ENCODE results near the gene HOXC5.
A peak's percentile ranks its signal among the peaks of the same experiment; 100 is the strongest.

HOXC5 gene

DNA sequence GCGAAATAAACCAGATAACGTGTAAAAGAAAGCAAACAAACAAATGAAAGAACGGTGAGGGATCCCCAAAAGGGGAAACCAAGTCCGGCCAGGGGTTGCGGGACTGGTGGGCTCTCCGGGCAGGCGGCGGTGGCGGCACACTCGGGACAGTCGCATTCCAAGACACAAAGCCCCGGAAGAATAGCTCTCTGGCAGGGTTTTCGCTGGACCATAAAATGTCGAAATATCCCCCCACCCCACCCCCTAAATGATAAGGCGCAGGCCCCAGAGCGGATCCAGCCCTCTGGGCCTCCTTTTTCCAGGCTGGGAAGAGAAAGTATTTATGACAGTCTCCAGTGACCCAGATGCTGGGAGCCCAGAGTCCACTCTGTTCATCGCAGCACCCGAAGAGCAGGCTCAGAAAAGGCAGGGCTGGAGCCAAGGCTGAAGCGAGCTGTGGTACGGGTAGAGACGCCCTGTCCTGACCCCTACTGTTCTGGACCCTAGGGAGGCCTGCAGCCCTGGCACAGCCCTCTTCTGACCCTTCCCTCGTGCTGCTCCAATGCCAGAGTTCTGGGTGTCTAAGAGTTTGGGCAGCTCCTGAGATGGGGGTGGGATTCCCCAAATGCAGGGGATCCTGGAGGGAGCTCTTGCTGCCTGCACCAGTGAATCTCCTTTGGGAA, 26.2 kb upstream of the HOXC5 start:
- no peak for DNase-seq (ENCODE audit: low spot score)

DNA sequence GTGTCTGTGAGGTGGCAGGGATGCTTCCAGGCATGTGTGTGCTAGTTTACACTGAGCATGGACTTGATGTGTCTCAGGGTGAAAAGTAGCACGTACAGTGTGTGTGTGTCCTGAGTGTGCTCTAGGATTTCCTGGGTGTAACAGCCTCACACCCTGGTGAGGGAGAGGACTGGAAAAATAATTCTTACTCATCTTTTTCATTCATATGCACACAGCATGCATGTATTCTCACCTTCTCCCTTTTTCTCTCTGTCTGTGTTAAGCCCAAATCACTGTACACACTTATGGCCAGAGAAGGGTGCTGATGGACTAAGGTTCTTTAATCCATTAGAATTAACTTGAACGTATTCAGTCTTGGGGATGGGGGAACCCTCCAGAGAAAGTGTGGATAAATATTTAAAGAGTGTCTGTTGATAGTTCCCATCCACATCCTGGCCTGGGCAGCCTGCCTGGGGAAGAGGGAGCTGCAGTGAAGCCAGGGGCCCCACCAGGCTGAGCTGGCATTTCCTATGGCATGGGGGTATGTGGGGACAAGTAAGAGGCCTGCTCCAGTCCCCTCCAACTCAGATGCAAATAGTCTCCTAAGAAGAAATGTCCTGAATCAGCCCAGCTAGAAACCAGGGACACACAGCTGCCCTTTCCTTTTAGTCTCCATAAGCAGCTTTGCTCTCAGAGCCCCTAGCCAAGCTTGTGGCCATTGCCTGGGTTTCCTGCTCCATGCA, 25.2 kb upstream of the HOXC5 start:
- no peak for DNase-seq (ENCODE audit: low spot score)

GRCh38 chr12:54008260-54008552, 24.6 kb upstream of the HOXC5 start:
- DNase-seq (ENCODE audit: low spot score), result no peak

DNA sequence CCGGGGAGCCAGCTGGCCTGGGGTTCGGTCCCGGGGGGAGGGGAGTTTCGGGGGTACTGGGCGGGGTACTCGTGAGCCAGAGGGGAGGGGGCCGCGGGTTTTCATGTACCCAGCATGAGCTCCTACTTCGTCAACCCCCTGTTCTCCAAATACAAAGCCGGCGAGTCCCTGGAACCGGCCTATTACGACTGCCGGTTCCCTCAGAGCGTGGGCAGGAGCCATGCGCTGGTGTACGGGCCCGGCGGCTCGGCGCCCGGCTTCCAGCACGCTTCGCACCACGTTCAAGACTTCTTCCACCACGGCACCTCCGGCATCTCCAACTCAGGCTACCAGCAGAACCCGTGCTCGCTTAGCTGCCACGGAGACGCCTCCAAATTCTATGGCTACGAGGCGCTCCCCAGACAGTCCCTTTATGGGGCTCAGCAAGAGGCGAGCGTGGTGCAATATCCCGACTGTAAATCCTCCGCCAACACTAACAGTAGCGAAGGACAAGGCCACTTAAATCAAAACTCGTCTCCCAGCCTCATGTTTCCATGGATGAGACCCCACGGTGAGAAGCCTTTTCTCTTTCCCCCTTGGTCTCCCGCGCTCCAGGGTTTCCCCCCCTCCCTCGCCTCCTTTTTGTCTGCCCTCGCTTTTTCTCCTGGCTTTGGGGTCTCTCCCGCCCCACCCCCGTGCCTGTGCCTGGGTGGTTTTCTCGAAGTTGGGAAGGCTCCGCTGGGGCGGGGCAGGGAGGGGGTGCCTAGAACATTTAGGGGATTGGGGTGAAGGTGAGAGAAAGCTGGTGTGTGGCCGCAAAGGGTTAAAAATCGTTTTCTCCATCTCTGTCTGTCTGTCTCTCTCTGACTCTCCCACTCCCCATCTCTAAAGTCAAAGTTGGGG, 23.4 kb upstream of the HOXC5 start:
- no peak for DNase-seq (ENCODE audit: low spot score)

GRCh38 chr12:54010053-54010971, 22.5 kb upstream of the HOXC5 start:
- DNase-seq (ENCODE audit: low spot score), result no peak

DNA sequence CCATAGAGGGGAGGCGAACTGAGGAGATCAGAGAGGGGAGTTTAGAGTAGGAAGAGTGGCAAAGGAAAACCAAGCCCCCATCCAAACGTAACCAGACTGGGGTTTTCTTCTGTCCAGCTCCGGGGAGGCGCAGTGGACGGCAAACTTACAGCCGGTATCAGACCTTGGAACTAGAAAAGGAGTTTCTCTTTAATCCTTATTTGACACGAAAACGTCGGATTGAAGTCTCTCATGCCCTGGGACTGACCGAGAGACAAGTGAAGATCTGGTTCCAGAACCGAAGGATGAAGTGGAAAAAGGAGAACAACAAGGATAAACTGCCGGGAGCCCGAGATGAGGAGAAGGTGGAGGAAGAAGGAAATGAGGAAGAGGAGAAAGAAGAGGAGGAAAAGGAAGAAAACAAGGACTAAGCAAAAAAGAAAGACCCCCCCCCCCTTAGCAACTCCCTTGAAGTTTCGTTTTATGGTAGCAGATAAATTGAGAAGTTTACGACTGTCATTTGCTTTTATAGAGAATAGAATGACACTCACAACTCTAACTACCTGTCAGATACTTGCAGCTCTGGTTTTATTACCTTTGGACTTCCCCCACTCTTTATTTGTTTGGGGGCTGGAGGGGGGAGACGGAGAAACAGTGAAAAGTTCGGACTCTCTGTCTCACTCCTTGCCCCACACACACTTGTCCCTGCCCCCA, 21.7 kb upstream of the HOXC5 start:
- no peak for DNase-seq (ENCODE audit: low spot score)

GRCh38 chr12:54011665-54012532, 21.0 kb upstream of the HOXC5 start:
- DNase-seq (ENCODE audit: low spot score), result no peak

DNA sequence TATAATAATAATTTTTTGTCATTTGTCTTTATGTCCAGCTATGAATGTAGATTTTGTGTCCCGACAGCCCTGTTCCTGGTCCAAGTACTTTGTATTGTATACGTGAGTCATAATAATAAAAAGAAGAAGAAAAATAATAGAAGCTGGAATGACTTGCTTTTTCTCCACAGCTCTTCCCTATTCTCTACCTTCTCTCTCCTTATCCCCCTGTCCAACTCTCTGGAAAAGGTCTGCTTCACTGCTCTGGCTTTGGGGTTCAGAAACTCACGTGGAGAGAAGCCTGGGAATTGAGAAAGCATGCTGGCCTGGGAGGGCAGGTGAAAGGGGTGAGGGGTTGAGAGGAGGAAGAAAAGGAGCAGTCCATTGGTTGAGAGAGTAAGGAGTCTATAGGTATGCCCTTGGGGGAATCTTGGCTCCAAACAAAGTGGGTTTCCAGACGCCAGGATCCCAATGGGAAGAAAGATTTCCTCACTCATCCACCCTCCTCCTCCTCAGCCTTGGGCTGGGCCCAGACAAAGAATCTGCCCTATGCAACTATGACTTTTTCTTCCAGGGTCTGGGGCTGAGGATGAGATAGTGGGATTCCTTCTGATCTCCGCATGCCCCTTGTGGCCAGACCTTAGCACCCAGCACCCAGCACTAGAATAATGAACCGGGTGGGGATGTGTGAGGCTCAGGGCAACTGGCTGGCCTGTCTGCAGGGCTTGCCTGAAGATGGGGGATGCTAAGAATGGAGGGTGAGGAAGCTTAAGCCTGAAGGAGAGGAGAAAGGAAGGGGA, 20.0 kb upstream of the HOXC5 start:
- no peak for DNase-seq (ENCODE audit: low spot score)

- DNase-seq (ENCODE audit: low spot score), result no peak
Measured at GRCh38 chr12:54014377-54015017, 18.4 kb upstream of the HOXC5 start.

GRCh38 chr12:54015018-54015931, 17.6 kb upstream of the HOXC5 start:
- DNase-seq (ENCODE audit: low spot score), result no peak

- no peak for DNase-seq (ENCODE audit: low spot score)
Measured at GRCh38 chr12:54016051-54016450, 16.8 kb upstream of the HOXC5 start.

GRCh38 chr12:54016478-54016964, 16.3 kb upstream of the HOXC5 start:
- DNase-seq (ENCODE audit: low spot score), result no peak

GRCh38 chr12:54017027-54017788, 15.6 kb upstream of the HOXC5 start:
- DNase-seq (ENCODE audit: low spot score), result no peak

DNA sequence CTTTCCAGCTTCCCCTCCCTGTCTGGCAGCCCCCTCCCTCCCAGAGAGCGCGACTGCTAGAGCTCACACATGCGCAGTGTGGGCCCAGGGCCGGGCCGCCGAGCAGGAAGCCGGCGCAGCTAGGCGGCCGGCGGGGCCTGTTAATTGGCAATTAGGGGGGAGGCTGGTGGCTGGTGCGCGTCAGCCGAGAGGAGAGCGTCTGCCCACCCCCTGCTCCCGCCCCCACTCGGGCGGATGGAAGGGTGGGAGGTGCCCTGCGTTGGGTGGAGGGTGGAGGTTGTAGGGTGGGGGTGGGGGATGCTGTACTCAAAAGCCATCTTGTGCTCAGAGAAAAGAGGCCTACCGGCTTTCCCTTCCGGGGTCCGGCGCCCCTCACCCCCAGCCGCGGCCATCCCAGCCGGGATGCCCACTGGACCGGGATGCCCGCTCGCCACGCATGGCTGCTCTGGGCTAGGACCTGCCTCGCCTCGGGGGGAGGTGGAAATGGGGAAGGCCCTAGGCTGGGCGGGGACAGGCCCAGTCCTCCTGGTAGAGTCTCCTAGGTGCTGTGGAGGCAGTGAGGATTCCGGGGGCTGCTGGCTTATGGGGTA, 14.9 kb upstream of the HOXC5 start:
- peak; percentile 97 for DNase-seq (ENCODE audit: low spot score)

DNA sequence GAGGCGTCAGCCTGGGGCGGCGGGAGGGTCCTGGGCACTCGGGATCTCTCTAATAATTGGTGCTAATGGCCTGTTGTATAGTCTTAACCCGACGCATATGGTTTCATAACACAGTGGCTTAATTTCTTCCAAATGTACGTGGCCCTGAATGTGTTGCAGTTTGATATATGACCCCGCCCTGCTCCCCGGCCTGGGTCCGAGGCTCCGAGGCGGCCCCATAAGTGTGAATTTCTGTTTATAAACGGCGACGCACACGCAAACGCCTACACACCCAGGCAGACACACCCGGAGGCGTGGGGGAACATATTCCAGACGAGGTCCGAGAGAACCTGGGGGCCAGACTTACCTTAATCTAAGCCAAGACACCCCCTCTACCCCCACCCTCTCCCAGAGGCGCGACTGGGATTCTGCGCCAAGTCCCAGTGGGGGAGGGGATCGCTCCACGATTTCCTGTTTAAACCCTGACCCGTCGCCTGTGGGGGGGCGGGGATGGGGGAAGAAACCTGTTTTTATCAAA, 14.3 kb upstream of the HOXC5 start:
- DNase-seq (ENCODE audit: low spot score), result no peak

- DNase-seq (ENCODE audit: low spot score), result no peak
Measured at GRCh38 chr12:54019091-54019811, 13.6 kb upstream of the HOXC5 start.

All from germinal center (tissue), 1 donor.